Caco-2 (cell line): ENCODE results near the gene CLIC4. TPM values are rescaled to one million over a fixed set of nuclear protein-coding genes. Genes with fewer than 3 reads are reported as not detected.

ENCODE experiments used
- BruUV-seq: library from RNA; stranded (reverse); fragments of 400-500 nt; replicated peaks from 2 replicates; lab custom pipeline; 2021; lab: Mats Ljungman, UMichigan
- CTCF ChIA-PET: fragments of 300-600 bp; sonication (Branson Sonifier 250); formaldehyde crosslinking; loops from one replicate; lab custom pipeline; 2022; ENCODE audit warnings: antibody characterized with exemption; lab: Charles Lee
- POLR2A ChIA-PET: fragments of 300-600 bp; sonication (Branson Sonifier 250); formaldehyde crosslinking; loops from one replicate; lab custom pipeline; 2022; ENCODE audit warnings: antibody characterized with exemption; lab: Charles Lee
- DNase-seq, 2 experiments: peaks; one replicate each; pipeline versions ENCODE4 v3.0.0 to v3.0.0-alpha.2; 2020 to 2022
- H3K27me3 ChIP-seq: replicated peaks from 2 replicates; pipeline ENCODE4 v1.6.0; 2011; ENCODE audit warnings: low read length; ENCODE audit not compliant: control insufficient read depth, insufficient read depth
- H3K36me3 ChIP-seq: 2 replicates; pipeline ENCODE4 v1.5.1; 2011; ENCODE audit warnings: low read length; ENCODE audit not compliant: control insufficient read depth, insufficient read depth
- H3K4me1 ChIP-seq: fragments of 250-450 bp; sonication (Bioruptor Pico); 2 replicates; pipeline ENCODE4 v1.5.1; 2020; ENCODE audit warnings: mild to moderate bottlenecking
- H3K4me3 ChIP-seq: 2 replicates; pipeline ENCODE4 v1.5.1; 2011; ENCODE audit warnings: low read depth, mild to moderate bottlenecking, control low read depth, low read length
- H3K9me3 ChIP-seq: fragments of 250-450 bp; sonication (Bioruptor Pico); 2 replicates; pipeline ENCODE4 v1.5.1; 2020; ENCODE audit warnings: mild to moderate bottlenecking, moderate library complexity
- H3K27ac Mint-ChIP-seq: one replicate; pipeline ENCODE4 v1.8.0; 2022; ENCODE audit warnings: mixed read lengths; ENCODE audit not compliant: unreplicated experiment
- H3K27me3 Mint-ChIP-seq: one replicate; pipeline ENCODE4 v1.8.0; 2022; ENCODE audit warnings: mixed read lengths; ENCODE audit not compliant: insufficient read depth, unreplicated experiment
- H3K36me3 Mint-ChIP-seq: one replicate; pipeline ENCODE4 v1.8.0; 2022; ENCODE audit warnings: mild to moderate bottlenecking, mixed read lengths; ENCODE audit not compliant: insufficient read depth, unreplicated experiment
- H3K4me1 Mint-ChIP-seq: one replicate; pipeline ENCODE4 v1.8.0; 2022; ENCODE audit warnings: low read depth, mixed read lengths; ENCODE audit not compliant: unreplicated experiment
- H3K4me3 Mint-ChIP-seq: one replicate; pipeline ENCODE4 v1.8.0; 2022; ENCODE audit warnings: mild to moderate bottlenecking, moderate library complexity, mixed read lengths; ENCODE audit not compliant: unreplicated experiment
- H3K9me3 Mint-ChIP-seq: one replicate; pipeline ENCODE4 v1.8.0; 2022; ENCODE audit warnings: mixed read lengths; ENCODE audit not compliant: unreplicated experiment
- intact Hi-C: fragments of 100-400 bp; cut with micrococcal nuclease; formaldehyde crosslinking; loops from one replicate; pipeline ENCODE4 v1.10.0; 2022; ENCODE audit not compliant: unreplicated experiment
- total RNA-seq: library from RNA; stranded (reverse); gene quantifications from 2 replicates; pipeline ENCODE4 v1.2.3, GENCODE V29; 2022
- TF ChIP-seq, protein P1 (sequence below), 2 experiments: fragments of 200-600 bp in 1 of 2; IDR thresholded peaks; 1 replicate in 1 of 2; 2 replicates in 1 of 2; pipeline versions ENCODE4 v1.5.1 to v1.8.0; 2011 to 2022; ENCODE audit warnings: antibody characterized with exemption in 1 of 2, control low read depth in 1 of 2, inconsistent platforms in 1 of 2, low read depth in 1 of 2, low read length in 1 of 2, mild to moderate bottlenecking in 1 of 2, moderate library complexity in 1 of 2; ENCODE audit not compliant: insufficient read depth in 1 of 2, severe bottlenecking in 1 of 2, unreplicated experiment in 1 of 2

CLIC4 gene
- total RNA-seq, 1 experiment from 2014 or later, result 140 TPM

DNA sequence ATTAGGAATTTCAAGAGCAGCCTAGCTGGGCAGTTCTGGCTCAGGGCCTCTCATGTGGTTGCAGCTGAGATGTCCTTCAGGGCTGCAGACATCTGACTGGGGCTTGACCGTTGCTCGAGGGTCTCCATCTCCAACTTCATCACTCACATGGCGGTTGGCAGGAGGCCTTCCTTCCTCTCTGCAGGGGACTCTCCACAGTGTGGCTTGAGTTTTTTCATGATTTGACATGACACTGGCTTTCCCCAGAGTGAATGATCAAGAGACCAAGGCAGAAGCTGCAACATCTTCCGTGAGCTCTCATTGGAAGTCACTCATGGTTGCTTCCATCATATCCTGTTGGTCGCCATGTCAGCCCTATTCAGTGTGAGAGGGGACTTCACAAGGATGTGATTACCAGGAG, 110.2 kb downstream of the CLIC4 start:
- intact Hi-C loops, result no loop called here
- POLR2A ChIA-PET, result no interaction called here

DNA sequence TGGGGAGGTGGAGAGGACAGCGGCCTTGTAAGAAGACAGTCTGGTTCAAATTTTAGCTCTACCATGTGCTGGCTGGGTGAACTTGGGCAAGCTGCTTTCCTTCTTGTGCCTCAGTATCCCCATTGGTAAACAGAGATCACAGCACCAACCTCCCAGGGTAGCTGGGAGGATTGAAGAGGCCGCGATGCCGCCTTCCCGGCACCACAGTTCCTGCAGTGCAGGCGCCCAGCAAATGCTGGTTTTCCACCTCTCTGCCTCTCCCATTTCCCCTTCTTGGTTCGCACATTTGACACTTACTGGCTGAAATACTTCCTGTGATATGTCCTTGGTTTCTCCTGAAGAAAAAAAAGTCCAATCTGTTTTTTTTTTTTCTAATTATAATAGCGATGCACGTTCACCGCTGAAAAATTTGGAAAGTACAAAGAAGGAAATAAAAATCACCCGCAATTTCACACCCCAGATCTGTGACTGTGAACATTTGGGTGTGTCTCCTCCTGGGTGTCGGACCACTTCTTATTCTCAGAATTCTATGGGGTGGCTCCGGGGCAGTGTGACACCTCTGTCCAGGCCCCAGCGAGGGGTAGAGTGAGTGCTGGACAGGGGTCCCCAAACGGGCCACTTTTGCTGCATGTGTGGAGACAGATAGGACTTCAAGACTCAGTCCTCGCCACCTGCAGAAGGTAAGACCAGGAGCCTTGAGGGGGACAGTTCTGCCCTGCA, 111.7 kb downstream of the CLIC4 start:
- no peaks in the 10 kb centered on the region for H3K4me1 Mint-ChIP-seq
- intact Hi-C loops, result no loop called here
- BruUV-seq, result no TSS peak
- ChIA-PET POLR2A (no interaction called here), CTCF (no interaction called here)
- peaks cover 10% of the 10 kb centered on the region for H3K36me3 Mint-ChIP-seq
- no peaks in the 10 kb centered on the region for H3K27me3 Mint-ChIP-seq
- H3K4me3 ChIP-seq, result no peak overlapping the region
- peaks cover 8% of the 10 kb centered on the region; the same call in 1 of the 2 replicates for H3K4me1 ChIP-seq
- no peak for DNase-seq
- no peak overlapping the region for H3K4me3 Mint-ChIP-seq
- no peaks in the 10 kb centered on the region for H3K9me3 Mint-ChIP-seq
- H3K9me3 ChIP-seq, result no peaks in the 10 kb centered on the region
- no peaks in the 10 kb centered on the region for H3K36me3 ChIP-seq
- no peaks in the 10 kb centered on the region for H3K27me3 ChIP-seq
- TF ChIP-seq, protein P1, sequence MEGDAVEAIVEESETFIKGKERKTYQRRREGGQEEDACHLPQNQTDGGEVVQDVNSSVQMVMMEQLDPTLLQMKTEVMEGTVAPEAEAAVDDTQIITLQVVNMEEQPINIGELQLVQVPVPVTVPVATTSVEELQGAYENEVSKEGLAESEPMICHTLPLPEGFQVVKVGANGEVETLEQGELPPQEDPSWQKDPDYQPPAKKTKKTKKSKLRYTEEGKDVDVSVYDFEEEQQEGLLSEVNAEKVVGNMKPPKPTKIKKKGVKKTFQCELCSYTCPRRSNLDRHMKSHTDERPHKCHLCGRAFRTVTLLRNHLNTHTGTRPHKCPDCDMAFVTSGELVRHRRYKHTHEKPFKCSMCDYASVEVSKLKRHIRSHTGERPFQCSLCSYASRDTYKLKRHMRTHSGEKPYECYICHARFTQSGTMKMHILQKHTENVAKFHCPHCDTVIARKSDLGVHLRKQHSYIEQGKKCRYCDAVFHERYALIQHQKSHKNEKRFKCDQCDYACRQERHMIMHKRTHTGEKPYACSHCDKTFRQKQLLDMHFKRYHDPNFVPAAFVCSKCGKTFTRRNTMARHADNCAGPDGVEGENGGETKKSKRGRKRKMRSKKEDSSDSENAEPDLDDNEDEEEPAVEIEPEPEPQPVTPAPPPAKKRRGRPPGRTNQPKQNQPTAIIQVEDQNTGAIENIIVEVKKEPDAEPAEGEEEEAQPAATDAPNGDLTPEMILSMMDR (IDR thresholded peaks at IDR 0.05; ENCODE audit: insufficient read depth in 1 of 2, low read depth in 1 of 2, low read length in 1 of 2, severe bottlenecking in 1 of 2, unreplicated experiment in 1 of 2), result no peak
- no peak overlapping the region for H3K27ac Mint-ChIP-seq

More for the DNA sequence above, 110.2 kb downstream of the CLIC4 start:
- H3K9me3 ChIP-seq, result no peaks in the 10 kb centered on the region
- H3K4me1 ChIP-seq, result peaks cover 6% of the 10 kb centered on the region; the same call in 1 of the 2 replicates
- CTCF ChIA-PET, result no interaction called here
- TF ChIP-seq, protein P1 (IDR thresholded peaks at IDR 0.05; ENCODE audit: insufficient read depth in 1 of 2, low read depth in 1 of 2, low read length in 1 of 2, severe bottlenecking in 1 of 2, unreplicated experiment in 1 of 2), result no peak
- Mint-ChIP-seq H3K27ac (no peak overlapping the region), H3K27me3 (no peaks in the 10 kb centered on the region), H3K9me3 (no peaks in the 10 kb centered on the region), H3K4me1 (no peaks in the 10 kb centered on the region), H3K36me3 (peaks cover 10% of the 10 kb centered on the region), H3K4me3 (no peak overlapping the region)
- no peaks in the 10 kb centered on the region for H3K36me3 ChIP-seq
- H3K27me3 ChIP-seq, result no peaks in the 10 kb centered on the region
- no TSS peak for BruUV-seq
- no peak for DNase-seq
- H3K4me3 ChIP-seq, result no peak overlapping the region

DNA sequence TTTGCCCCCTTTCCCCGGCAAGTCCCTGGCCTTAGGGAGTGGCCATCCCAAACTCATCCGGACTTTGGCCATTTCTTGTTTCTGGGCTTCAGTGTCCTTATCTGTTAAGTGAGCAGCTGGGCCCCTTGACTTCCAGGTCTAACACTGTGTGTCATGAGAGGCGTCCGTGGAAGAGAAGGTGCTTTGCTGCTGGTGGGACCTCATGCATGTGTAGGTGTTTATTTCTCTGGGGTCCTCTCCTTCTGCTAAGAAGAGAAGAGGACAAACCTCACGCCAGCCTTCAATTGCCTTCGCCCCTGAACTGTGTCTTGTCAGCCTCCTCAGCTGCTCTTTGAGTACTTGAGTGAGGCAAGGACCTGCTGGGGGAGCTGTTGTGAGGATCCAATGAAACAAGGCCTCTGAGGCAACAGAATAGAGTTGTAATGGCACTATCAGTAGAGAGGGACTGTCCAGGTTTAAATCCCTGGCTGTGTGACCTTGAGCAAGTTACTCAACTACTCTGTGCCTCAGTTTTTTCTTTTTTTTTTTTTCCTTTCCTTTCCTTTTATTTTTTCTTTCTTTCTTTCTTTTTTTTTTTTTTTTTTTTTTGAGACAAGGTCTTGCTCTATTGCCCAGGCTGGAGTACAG, 112.4 kb downstream of the CLIC4 start:
- H3K4me1 ChIP-seq, result peaks cover 15% of the 10 kb centered on the region; the same call in 1 of the 2 replicates
- TF ChIP-seq, protein P1 (IDR thresholded peaks at IDR 0.05; ENCODE audit: insufficient read depth in 1 of 2, low read depth in 1 of 2, low read length in 1 of 2, severe bottlenecking in 1 of 2, unreplicated experiment in 1 of 2), result no peak
- intact Hi-C loops, result no loop called here
- ChIA-PET CTCF (no interaction called here), POLR2A (interaction anchor here (0.6 kb wide), 1 partner anchor 376 kb away, joined by 3 read pairs; no protein-coding TSS in a partner anchor)
- peaks cover 10% of the 10 kb centered on the region for H3K36me3 Mint-ChIP-seq
- no peaks in the 10 kb centered on the region for H3K9me3 ChIP-seq
- no TSS peak for BruUV-seq
- H3K4me3 Mint-ChIP-seq, result no peak overlapping the region
- no peak overlapping the region for H3K4me3 ChIP-seq
- no peaks in the 10 kb centered on the region for H3K4me1 Mint-ChIP-seq
- no peaks in the 10 kb centered on the region for H3K36me3 ChIP-seq
- H3K27me3 Mint-ChIP-seq, result no peaks in the 10 kb centered on the region
- H3K27me3 ChIP-seq, result no peaks in the 10 kb centered on the region
- no peaks in the 10 kb centered on the region for H3K9me3 Mint-ChIP-seq
- H3K27ac Mint-ChIP-seq, result no peak overlapping the region
- no peak for DNase-seq
